ENCODE results near the gene CACNG8. TPM values are rescaled to one million over a fixed set of nuclear protein-coding genes. Genes with fewer than 3 reads are reported as not detected.

Gene CACNG8
- polyA plus RNA-seq, 1 donor (not counting 4 experiments of a cell fraction or from before 2014, with no cell fraction given): not detected

DNA sequence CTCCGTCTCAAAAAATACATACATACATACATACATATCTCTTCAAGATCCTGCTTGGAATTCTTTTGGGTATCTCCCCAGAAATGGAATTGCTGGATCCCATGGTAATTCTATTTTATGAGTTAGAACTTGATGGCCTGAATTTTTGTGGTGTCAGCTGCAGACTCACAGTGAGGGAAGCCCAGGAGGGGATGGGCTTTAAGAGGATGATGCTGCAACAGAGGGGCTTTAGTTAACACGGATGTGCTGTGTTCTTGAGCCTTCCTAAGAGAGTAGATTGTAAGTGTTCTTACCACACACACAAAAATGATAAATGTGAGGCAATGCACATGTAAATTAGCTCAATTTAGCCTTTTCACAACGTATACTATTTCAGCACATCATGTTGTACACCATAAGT lies 60.5 kb downstream of the CACNG8 start:
- no peaks in the 10 kb centered on the region for H3K9me3 ChIP-seq (ENCODE audit: control insufficient read depth, low read depth, low read length)
- H3K27me3 ChIP-seq (ENCODE audit: control insufficient read depth, extremely low read depth, insufficient read depth, low read length): no peaks in the 10 kb centered on the region
- H2AFZ ChIP-seq (ENCODE audit: control insufficient read depth, low read length): no peak overlapping the region
- dilution Hi-C loops (cut with MboI; ENCODE audit: extremely low pct_ligation_motif_present, low sequenced_read_pairs): no loop called here
- no peak overlapping the region for H3K4me3 ChIP-seq (ENCODE audit: control insufficient read depth in 2 of 3, extremely low read depth in 1 of 3, insufficient read depth in 2 of 3, low read depth in 1 of 3, low read length in 3 of 3)
- no peaks in the 10 kb centered on the region for H4K20me1 ChIP-seq (ENCODE audit: control insufficient read depth, extremely low read depth, insufficient read depth, low read length)
- no peaks in the 10 kb centered on the region for H3K36me3 ChIP-seq (ENCODE audit: control insufficient read depth in 2 of 2, extremely low read depth in 1 of 2, insufficient read depth in 2 of 2, low read length in 2 of 2)
- no peak overlapping the region for H3K9ac ChIP-seq (ENCODE audit: control insufficient read depth, extremely low read depth, insufficient read depth, low read length)
- H3K4me2 ChIP-seq (ENCODE audit: control insufficient read depth, extremely low read depth, insufficient read depth, low read depth, low read length): no peak overlapping the region
- H3K9me1 ChIP-seq (ENCODE audit: control insufficient read depth, extremely low read depth, insufficient read depth, low read length): no peaks in the 10 kb centered on the region
- H3K4me1 ChIP-seq (ENCODE audit: control insufficient read depth, extremely low read depth, insufficient read depth, low read length): no peaks in the 10 kb centered on the region
- TF ChIP-seq, protein P1, sequence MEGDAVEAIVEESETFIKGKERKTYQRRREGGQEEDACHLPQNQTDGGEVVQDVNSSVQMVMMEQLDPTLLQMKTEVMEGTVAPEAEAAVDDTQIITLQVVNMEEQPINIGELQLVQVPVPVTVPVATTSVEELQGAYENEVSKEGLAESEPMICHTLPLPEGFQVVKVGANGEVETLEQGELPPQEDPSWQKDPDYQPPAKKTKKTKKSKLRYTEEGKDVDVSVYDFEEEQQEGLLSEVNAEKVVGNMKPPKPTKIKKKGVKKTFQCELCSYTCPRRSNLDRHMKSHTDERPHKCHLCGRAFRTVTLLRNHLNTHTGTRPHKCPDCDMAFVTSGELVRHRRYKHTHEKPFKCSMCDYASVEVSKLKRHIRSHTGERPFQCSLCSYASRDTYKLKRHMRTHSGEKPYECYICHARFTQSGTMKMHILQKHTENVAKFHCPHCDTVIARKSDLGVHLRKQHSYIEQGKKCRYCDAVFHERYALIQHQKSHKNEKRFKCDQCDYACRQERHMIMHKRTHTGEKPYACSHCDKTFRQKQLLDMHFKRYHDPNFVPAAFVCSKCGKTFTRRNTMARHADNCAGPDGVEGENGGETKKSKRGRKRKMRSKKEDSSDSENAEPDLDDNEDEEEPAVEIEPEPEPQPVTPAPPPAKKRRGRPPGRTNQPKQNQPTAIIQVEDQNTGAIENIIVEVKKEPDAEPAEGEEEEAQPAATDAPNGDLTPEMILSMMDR (optimal IDR thresholded peaks at IDR 0.05 in 1 of 3, IDR thresholded peaks at IDR 0.05 in 1 of 3, conservative IDR thresholded peaks at IDR 0.05 in 1 of 3; ENCODE audit: extremely low read depth in 1 of 3, insufficient read depth in 2 of 3, low read length in 3 of 3): no peak
- TF ChIP-seq EZH2 (IDR thresholded peaks at IDR 0.05; ENCODE audit: low read length): no peak
- H3K27ac ChIP-seq (ENCODE audit: control insufficient read depth, insufficient read depth, low read length): no peak overlapping the region
- no peak for DNase-seq (ENCODE audit: low read depth, low spot score)
- no peak for FAIRE-seq
- H3K79me2 ChIP-seq (ENCODE audit: control insufficient read depth, insufficient read depth, low read length): no peaks in the 10 kb centered on the region

DNA sequence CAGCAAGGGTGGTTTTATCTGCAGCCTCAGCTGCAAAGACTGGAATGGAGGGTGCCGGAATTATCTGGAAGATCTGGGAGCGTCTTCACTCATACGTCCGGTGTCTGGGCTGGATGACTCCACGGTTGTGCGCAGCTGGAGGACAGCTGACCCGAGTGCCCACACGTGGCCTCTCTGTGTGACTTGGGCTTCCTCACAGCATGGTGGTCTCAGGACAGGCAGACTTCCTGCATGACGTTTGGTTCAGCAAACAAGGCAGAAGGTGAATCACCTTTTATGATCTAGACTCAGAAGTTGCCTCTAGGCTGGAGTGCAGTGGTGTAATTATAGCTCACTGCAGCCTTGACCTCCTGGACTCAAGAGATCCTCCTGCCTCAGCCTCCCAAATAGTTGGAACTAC lies 61.9 kb downstream of the CACNG8 start:
- H3K27ac ChIP-seq (ENCODE audit: control insufficient read depth, insufficient read depth, low read length): no peak overlapping the region
- dilution Hi-C loops (cut with MboI; ENCODE audit: extremely low pct_ligation_motif_present, low sequenced_read_pairs): loop anchor here (25.0 kb wide), 1 partner anchor 87 kb away; no protein-coding TSS in a partner anchor
- no peaks in the 10 kb centered on the region for H3K4me1 ChIP-seq (ENCODE audit: control insufficient read depth, extremely low read depth, insufficient read depth, low read length)
- no peaks in the 10 kb centered on the region for H4K20me1 ChIP-seq (ENCODE audit: control insufficient read depth, extremely low read depth, insufficient read depth, low read length)
- TF ChIP-seq, protein P1 (optimal IDR thresholded peaks at IDR 0.05 in 1 of 3, IDR thresholded peaks at IDR 0.05 in 1 of 3, conservative IDR thresholded peaks at IDR 0.05 in 1 of 3; ENCODE audit: extremely low read depth in 1 of 3, insufficient read depth in 2 of 3, low read length in 3 of 3): no peak
- TF ChIP-seq EZH2 (IDR thresholded peaks at IDR 0.05; ENCODE audit: low read length): no peak
- no peaks in the 10 kb centered on the region for H3K27me3 ChIP-seq (ENCODE audit: control insufficient read depth, extremely low read depth, insufficient read depth, low read length)
- no peak overlapping the region for H3K9ac ChIP-seq (ENCODE audit: control insufficient read depth, extremely low read depth, insufficient read depth, low read length)
- H3K4me3 ChIP-seq (ENCODE audit: control insufficient read depth in 2 of 3, extremely low read depth in 1 of 3, insufficient read depth in 2 of 3, low read depth in 1 of 3, low read length in 3 of 3): no peak overlapping the region
- no peaks in the 10 kb centered on the region for H3K79me2 ChIP-seq (ENCODE audit: control insufficient read depth, insufficient read depth, low read length)
- H3K9me1 ChIP-seq (ENCODE audit: control insufficient read depth, extremely low read depth, insufficient read depth, low read length): no peaks in the 10 kb centered on the region
- FAIRE-seq (no peak), DNase-seq (ENCODE audit: low read depth, low spot score) (no peak)
- H3K9me3 ChIP-seq (ENCODE audit: control insufficient read depth, low read depth, low read length): no peaks in the 10 kb centered on the region
- no peaks in the 10 kb centered on the region for H3K36me3 ChIP-seq (ENCODE audit: control insufficient read depth in 2 of 2, extremely low read depth in 1 of 2, insufficient read depth in 2 of 2, low read length in 2 of 2)
- no peak overlapping the region for H3K4me2 ChIP-seq (ENCODE audit: control insufficient read depth, extremely low read depth, insufficient read depth, low read depth, low read length)
- no peak overlapping the region for H2AFZ ChIP-seq (ENCODE audit: control insufficient read depth, low read length)
